NCI-H82 treated with DMSO at 0.1 percent for 48 hours (cell line): ENCODE measurements around the gene EDAR.

ENCODE experiments used
- DNase-seq: peaks from one replicate; lab custom pipeline; 2025; ENCODE audit not compliant: unreplicated experiment; lab: John Stamatoyannopoulos, UW

Gene EDAR

DNA sequence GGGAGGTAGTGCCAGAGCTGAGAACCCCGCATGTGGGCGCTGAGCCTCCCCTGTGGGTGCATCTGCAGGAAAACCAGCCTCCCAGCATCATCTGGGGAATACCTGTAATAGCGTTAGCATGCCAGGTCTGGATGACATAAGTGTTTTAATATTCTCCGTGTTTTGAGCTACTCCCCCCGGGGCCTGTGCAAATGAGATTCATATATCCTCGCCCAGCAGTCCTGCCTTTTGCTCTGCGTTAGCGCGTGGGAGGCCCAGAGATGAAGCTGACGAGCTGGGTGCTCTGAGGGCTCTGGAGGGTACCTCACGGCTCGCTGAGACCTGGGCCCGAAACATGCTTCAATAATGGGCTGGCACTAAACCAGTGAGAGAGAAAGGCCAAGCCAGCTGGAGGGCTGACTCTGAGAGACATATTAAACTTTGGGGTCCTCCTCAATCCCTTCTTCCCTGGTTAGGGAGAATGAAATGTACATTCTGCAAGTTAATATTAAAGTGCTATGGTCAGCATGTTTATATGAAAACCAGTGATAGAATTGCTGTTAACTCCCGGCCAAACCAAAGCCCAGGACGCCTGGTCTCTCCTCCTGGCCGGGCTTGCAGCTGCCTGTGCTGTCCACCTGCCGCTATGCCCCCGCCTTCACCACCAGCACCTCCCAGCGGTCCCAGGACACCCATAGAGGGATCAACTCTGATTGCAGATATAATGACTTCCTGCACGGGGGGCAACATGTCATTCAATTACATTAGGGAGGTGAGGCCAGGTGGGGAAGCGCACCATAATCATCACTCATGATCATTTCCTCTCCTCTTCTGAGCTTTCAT is 77.0 kb downstream of the EDAR start:
- no peak for DNase-seq

GRCh38 chr2:108911401-108911800 is 77.6 kb downstream of the EDAR start:
- DNase-seq = no peak

DNA sequence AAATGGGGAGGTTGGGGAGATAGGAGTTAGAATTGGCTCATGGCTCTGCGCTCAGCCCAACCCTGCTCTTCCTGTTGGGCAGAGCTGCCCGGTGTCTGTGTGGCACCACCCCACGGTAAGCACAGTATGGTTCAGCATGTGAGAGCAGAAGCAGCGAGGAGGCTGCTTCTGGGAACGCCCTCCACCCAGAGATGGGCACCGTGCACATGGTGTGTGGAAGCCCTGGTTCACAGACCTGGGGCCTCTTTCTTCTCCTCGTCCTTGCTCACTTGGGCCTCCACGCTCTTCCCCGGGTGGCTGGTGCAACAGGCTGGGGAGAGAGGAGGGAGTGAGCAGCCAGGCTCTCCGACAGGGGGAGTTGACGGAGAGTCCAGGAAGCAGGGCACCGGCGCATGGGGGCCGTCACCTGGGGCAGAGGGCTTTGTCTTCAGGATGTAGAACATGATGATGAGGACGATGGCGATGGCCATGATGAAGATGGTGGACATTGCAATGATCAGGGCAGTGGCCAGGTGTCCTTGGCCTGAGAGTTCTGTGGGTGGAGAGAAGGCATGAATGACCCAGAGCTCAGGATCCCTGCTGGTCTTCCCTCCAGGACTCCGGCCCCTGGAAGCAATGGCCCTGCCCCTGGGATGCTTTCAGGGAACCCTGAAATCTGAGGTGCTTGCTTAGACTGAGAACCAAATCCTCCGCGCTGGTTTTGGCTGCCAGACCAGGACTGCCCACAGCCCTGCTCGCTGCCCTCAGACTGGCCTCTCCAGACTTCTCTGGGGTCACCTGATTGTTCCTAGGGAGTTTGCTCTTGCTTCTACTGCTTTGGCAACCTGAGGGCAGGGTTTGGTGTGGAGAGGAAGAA is 78.3 kb downstream of the EDAR start:
- DNase-seq = no peak

DNA sequence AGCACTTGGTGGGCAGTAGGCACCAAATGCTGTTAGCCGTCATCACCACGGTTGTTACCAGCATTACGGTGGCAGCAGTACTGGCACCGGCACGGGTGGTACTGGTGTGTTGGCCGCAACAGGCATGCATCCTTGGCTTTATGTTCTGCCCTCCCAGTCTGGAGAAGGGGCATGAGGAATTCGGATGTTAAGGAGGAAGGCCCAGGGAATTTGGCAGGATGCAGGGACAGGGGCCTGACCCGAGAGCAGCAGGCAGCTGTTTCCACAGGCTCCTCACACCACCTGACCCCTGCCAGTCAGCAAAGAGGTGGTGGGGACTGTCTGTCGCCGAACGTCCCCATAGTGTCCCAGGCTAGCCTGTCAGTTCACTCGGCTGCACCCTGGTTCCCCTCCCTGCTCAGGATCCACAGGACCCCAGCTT is 79.0 kb downstream of the EDAR start:
- no peak for DNase-seq

DNA sequence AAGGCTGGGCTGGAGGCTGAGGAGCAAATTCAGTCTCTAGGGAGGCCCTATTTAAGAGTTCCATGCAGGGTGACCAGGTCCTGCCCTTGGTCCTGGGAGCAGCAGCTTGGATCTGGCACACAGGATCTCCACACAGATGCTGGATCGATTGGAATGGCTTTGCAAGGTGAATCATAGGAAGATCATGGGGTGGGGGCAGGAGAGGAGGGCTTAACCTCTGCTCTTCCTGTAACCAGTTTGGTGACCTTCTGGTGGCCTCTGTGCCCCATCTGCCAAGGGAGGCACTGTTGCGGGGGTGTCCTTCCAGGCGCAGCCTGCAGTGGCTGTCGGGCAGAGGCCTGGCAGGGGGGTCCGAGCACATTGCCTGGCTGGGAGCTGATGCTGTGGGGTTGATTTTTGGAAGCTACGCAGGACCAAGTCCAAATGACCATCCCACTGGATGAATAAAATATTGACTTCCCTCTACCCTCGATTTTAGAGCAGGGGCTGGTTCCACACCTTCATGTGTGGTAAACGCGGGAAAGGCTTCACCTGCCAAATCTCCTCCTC is 79.7 kb downstream of the EDAR start:
- DNase-seq = no peak

- no peak for DNase-seq
These were observed 80.3 kb downstream of the EDAR start for GRCh38 chr2:108908713-108909070.

- no peak for DNase-seq
These were observed 81.0 kb downstream of the EDAR start for GRCh38 chr2:108907822-108908712.

- no peak for DNase-seq
These were observed 82.5 kb downstream of the EDAR start for GRCh38 chr2:108906403-108907077.

GRCh38 chr2:108905906-108906305 is 83.1 kb downstream of the EDAR start:
- DNase-seq = no peak

DNA sequence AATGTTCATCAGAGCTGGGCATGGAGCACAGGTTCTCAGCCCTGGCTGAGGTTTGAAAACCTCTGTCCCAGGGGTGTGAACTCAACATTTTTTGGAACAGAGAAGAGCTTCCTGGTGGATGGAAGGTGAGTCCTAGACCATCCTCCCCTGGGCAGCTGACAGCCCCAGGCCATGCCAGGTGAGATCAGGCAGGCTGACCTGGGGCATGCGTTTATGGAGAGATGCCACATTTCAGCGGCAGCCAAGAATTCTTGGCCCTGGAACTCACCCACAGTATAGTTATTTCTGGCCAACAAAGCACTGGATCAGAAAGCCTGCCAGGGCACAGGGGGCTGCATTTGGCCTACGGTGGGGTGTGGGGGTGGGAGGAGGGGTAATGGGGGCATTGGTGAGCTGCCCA is 83.8 kb downstream of the EDAR start:
- no peak for DNase-seq

- DNase-seq = no peak
These were observed 84.3 kb downstream of the EDAR start for GRCh38 chr2:108904680-108905079.

DNA sequence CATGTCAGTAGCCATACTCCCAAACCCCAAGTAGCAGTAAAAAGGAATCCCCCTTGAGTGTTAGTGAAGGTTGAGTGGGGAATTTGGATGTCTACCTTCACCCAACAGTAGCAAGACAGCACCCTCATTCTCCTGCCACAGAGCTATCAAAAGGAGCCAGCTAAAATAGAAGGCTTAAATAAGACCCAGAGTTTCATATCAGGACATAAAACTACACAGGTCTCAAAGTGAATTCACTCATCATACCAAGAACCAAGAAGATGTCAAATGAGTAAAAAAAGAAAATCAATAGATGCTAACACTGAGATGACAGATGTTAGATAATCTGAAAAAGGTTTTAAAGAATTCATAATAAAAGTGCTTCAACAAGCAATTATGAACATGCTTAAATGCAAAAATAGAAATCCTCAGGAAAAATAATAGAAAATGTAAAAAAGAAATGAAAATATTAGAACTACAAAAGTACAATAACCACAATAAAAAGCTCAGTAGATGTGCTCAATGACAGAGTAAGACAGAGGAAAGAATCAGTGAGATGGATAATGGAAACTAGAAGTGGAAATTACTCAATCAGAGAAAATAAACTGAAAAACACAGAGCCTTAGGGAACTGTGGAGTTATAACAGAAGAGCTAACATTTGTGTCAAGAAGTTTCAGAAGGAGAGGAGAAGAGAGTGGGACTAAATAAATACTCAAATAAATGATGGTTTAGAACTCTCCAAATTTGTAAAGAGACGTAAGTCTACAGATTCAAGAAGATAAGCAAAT is 90.5 kb downstream of the EDAR start:
- no peak for DNase-seq

DNA sequence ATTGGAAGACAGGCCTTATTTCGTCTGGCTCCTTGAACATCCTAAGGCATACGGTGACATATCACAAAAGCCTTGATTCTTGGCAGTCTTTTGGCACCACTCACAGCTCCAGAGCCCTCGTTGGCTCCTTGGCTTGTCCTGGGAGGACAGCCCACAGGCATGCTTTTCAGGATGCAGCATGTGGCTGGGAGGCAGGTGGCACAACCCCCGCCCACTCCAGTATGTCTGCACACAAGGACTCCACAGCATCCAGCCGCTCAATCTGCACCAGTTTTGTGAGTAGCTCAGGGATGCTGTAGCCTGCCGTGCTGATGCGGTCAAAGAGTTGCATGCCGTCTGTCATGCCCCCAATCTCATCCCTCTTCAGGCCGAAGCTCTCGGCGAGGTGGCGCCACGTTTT is 92.3 kb downstream of the EDAR start:
- no peak for DNase-seq

DNA sequence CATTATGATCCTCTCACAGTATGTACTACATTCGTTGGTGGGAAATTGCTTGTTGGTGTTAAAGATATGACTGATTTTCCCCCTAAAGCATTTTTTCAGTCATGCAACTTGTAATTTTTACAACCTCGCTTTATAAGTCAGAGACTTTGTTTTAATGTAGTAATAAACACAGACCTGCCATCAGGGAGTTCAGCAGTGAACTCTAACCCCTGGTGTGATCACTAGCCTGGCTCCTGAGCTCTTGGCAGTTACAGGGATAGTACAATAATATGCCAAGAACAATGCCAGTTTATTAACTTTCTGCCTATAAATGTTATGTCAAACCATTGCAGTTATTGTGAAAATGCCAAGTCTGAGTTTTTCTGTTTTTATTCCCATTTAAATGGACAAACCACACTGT is 93.8 kb downstream of the EDAR start:
- DNase-seq = no peak

DNA sequence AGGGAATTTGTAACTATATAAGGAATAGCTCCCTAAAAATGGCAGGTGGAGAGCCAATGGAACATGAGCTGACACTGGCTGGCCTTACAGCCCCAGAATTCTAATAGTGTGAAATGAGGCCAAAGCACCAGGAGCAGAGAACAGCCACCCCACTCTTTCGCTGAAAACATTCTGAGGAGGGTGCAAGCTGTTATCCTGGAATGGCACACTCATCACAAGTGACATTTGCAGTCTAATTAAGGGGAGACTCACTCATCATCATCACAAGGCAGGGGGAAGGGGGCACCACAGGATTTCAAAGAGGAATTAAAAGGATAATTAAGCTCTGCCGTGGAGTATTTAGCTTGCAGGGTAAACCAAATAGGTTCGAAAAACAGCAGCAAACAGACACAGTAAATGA is 94.3 kb downstream of the EDAR start:
- no peak for DNase-seq

DNA sequence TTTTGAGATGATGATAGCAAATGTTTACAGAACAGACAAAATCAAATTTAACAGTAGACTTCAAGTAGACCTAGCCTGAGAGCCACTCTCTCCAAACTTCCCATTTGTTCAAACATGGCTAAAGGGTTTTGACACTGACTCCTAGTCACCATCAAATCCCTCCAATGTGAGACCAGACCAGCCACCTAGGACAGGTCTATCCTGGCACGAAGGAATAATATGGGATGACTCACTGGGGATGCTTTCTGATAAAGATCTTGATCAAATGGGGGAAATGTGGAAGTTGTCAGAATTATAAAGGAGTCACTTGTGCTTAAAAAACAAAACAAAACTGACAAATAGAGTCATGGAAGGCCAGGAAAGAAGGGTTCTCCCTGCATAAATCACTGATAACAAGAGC is 95.7 kb downstream of the EDAR start:
- no peak for DNase-seq

DNA sequence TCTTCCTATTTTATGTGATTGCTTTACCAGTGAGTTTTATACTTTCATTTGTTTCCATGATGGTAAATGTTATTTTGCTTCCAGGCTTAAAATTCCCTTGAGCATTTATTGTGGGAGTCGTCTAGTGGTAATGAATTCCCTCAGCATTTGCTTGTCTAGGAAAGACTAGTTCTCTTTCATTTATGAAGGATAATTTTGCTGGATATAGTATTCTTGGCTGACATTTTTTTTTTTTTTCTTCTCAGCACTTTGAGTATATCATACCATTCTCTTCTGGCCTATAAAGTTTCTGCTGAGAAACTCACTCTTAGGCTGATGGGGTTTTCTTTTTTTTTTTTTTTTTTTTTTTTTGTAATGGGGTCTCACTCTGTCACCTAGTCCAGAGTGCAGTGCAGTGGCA is 99.1 kb downstream of the EDAR start:
- no peak for DNase-seq

- DNase-seq = no peak
These were observed 104.4 kb downstream of the EDAR start for GRCh38 chr2:108884619-108885018.

GRCh38 chr2:108878276-108878675 is 110.7 kb downstream of the EDAR start:
- DNase-seq = no peak

GRCh38 chr2:108877506-108877905 is 111.5 kb downstream of the EDAR start:
- no peak for DNase-seq
